NB4 (cell line): ENCODE data around the gene PSKH1.

Experiments used
- POLR2A ChIP-seq: IDR thresholded peaks from 2 replicates; pipeline ENCODE4 v1.6.1; 2011; ENCODE audit warnings: mild to moderate bottlenecking; ENCODE audit not compliant: insufficient read length; ENCODE audit errors: extremely low read depth
- TF ChIP-seq, protein P1 (sequence below): IDR thresholded peaks from one replicate; pipeline ENCODE4 v1.5.1; 2012; ENCODE audit warnings: low read depth, low read length
- TF ChIP-seq, protein P2 (sequence below): IDR thresholded peaks from 2 replicates; pipeline ENCODE4 v1.6.1; 2011; ENCODE audit warnings: low read depth, low read length

DNA sequence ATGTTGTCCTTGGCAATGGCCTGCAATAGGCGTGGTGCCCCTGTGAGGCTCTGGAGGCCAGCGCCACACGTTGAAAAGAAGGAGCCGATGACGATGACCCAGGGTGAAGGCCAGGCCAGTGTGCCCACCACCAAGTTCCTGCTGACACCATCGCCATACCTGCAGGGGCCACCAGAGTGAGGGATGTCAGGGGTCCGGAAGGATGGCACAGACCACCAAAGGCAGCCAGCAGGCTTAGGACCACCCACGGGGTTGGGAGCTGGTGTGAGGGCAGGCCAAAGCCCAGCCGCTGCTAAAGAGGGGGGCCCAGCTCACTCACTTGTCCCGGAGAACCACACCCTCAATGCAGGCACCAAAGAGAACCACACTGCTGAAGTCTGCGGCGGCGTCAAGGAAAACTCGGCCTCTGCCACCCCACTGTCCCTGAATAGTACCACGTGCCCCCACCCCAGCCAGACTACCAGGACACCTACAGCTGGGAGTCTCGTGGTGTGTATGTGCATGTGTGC, 57.3 kb downstream of the PSKH1 start:
- TF ChIP-seq, protein P1, sequence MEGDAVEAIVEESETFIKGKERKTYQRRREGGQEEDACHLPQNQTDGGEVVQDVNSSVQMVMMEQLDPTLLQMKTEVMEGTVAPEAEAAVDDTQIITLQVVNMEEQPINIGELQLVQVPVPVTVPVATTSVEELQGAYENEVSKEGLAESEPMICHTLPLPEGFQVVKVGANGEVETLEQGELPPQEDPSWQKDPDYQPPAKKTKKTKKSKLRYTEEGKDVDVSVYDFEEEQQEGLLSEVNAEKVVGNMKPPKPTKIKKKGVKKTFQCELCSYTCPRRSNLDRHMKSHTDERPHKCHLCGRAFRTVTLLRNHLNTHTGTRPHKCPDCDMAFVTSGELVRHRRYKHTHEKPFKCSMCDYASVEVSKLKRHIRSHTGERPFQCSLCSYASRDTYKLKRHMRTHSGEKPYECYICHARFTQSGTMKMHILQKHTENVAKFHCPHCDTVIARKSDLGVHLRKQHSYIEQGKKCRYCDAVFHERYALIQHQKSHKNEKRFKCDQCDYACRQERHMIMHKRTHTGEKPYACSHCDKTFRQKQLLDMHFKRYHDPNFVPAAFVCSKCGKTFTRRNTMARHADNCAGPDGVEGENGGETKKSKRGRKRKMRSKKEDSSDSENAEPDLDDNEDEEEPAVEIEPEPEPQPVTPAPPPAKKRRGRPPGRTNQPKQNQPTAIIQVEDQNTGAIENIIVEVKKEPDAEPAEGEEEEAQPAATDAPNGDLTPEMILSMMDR, result no peak
- TF ChIP-seq, protein P2, sequence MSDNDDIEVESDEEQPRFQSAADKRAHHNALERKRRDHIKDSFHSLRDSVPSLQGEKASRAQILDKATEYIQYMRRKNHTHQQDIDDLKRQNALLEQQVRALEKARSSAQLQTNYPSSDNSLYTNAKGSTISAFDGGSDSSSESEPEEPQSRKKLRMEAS, result no peak
- no peak for TF ChIP-seq POLR2A
